Esophagus squamous epithelium (tissue), 4 donors: ENCODE results near the gene YKT6.

Experiments
- POLR2A ChIP-seq, 4 donors: fragments of 450-650 bp; IDR thresholded peaks; one replicate each; pipeline ENCODE4 v1.6.1; 2017; ENCODE audit warnings: antibody characterized with exemption in 4 of 4, mild to moderate bottlenecking in 4 of 4, moderate library complexity in 3 of 4
- TF ChIP-seq, protein P1 (sequence below), 6 experiments: fragments of 450-650 bp in 4 of 6; fragments of 200-600 bp in 2 of 6; sonication (generic) in 2 of 6; IDR thresholded peaks; one replicate each; pipeline ENCODE4 v1.5.1; 2016 to 2019; ENCODE audit warnings: antibody characterized with exemption in 6 of 6, mild to moderate bottlenecking in 4 of 6, moderate library complexity in 4 of 6

DNA sequence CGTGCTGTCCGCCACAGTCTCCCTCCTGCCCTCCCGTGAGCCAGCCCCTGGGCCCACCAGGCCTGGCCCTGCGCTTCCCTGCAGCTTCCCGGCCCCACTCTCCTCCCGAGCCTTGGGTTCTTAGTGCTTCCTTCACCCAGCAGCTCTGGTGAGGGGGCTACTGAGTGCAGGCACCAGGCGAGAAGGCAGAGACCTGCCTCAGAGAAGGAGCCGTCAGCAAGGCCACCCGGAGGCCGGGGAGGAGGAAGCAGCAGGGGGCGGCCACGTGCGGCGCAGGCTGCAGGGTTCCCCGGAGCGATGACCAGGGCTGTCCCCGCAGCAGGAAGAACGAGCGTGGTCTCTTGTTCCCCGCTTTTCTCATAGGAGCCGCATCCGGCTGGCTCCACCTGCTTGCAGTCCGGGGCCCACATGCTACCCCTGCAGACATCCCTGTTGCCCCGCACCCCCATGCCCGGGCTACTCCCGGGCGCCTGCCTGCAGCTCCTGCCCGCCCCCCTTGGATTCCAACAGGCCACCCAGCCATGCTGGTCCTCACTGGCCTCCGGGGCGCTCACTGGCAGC, 20.5 kb downstream of the YKT6 start:
- TF ChIP-seq, protein P1, sequence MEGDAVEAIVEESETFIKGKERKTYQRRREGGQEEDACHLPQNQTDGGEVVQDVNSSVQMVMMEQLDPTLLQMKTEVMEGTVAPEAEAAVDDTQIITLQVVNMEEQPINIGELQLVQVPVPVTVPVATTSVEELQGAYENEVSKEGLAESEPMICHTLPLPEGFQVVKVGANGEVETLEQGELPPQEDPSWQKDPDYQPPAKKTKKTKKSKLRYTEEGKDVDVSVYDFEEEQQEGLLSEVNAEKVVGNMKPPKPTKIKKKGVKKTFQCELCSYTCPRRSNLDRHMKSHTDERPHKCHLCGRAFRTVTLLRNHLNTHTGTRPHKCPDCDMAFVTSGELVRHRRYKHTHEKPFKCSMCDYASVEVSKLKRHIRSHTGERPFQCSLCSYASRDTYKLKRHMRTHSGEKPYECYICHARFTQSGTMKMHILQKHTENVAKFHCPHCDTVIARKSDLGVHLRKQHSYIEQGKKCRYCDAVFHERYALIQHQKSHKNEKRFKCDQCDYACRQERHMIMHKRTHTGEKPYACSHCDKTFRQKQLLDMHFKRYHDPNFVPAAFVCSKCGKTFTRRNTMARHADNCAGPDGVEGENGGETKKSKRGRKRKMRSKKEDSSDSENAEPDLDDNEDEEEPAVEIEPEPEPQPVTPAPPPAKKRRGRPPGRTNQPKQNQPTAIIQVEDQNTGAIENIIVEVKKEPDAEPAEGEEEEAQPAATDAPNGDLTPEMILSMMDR (IDR thresholded peaks at IDR 0.05): no peak
- no peak for TF ChIP-seq POLR2A (IDR thresholded peaks at IDR 0.05)
